Mucosa of rectum (tissue), 2 donors: ENCODE results near the gene GPATCH1.
"Not testable (repeated sequence)": the region's sequence is repeated elsewhere in the genome, so short reads cannot be mapped to it uniquely, and the experiment has no call there.

ENCODE experiments used
- H3K27ac ChIP-seq, 2 donors: one replicate each; pipeline ENCODE4 v1.7.0; 2013; ENCODE audit warnings: inconsistent platforms in 2 of 2, low read depth in 2 of 2, low read length in 2 of 2
- H3K27me3 ChIP-seq, 2 donors: one replicate each; pipeline ENCODE4 v1.7.0; 2013; ENCODE audit warnings: low read length in 2 of 2; ENCODE audit not compliant: control insufficient read depth in 2 of 2, insufficient read depth in 2 of 2
- H3K36me3 ChIP-seq, 2 donors: one replicate each; pipeline ENCODE4 v1.7.0; 2013; ENCODE audit warnings: low read length in 2 of 2; ENCODE audit not compliant: control insufficient read depth in 2 of 2, insufficient read depth in 2 of 2
- H3K4me1 ChIP-seq, 2 donors: one replicate each; pipeline ENCODE4 v1.7.0; 2013; ENCODE audit warnings: low read length in 2 of 2, mild to moderate bottlenecking in 1 of 2; ENCODE audit not compliant: control insufficient read depth in 2 of 2, insufficient read depth in 2 of 2
- H3K4me3 ChIP-seq, 2 donors: one replicate each; pipeline ENCODE4 v1.7.0; 2013; ENCODE audit warnings: low read length in 2 of 2
- H3K9ac ChIP-seq, 2 donors: one replicate each; pipeline ENCODE4 v1.7.0; 2013; ENCODE audit warnings: low read length in 2 of 2, low read depth in 1 of 2, mild to moderate bottlenecking in 1 of 2
- H3K9me3 ChIP-seq, 2 donors: one replicate each; pipeline ENCODE4 v1.7.0; 2013; ENCODE audit warnings: low read length in 2 of 2; ENCODE audit not compliant: control insufficient read depth in 2 of 2
- donor health status: healthy.
- donor health status: Normal muscosa, but diverticular disease.

The GPATCH1 gene

DNA sequence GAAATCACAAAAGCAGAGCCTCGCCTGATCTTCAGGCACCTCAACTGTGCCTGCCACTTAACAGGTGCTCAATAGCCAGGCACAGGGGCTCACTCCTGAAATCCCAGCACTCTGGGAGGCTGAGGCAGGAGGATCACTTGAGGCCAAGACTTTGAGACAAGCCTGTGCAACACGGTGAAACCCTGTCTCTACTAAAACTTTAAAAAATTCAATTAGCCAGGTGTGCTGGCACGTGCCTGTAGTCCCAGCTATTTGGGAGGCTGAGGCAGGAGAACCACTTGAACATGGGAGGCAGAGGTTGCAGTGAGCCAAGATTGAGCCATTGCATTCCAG lies 39.2 kb upstream of the GPATCH1 start:
- Histone ChIP-seq H3K27ac (peak overlapping the region; percentile 88 to 94), H3K9ac (peak overlapping the region; percentile 60 to 70), H3K4me1 (peaks cover 29 to 46% of the 10 kb centered on the region in 2 donors)
- not testable (repeated sequence) for H3K4me3 ChIP-seq, H3K27me3 ChIP-seq, H3K36me3 ChIP-seq, H3K9me3 ChIP-seq

DNA sequence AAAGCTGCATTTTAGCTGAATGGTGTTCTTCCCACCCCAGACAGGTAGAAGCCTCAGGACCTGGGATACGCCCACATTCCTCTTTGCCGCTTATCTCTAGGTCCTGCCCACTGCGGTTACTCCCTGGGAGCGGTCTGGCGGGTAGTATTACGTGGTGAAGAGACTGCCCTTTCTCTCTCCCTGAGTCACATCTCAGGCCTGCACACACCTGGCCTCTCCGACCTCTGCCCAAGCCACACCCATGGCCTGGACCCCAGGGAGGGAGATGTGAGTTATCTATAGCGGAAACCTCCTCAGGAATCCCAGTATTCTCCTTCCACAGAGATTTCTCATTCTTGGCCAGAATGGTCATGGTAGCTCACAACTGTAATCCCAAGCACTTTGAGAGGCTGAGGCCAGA lies 33.6 kb upstream of the GPATCH1 start:
- H3K36me3 ChIP-seq: peaks cover 2 to 4% of the 10 kb centered on the region in 2 donors
- H3K4me1 ChIP-seq: peaks cover 38 to 66% of the 10 kb centered on the region in 2 donors
- H3K27me3 ChIP-seq: no peaks in the 10 kb centered on the region
- H3K27ac ChIP-seq: peak overlapping the region; percentile 80 to 83
- no peaks in the 10 kb centered on the region for H3K9me3 ChIP-seq
- peak overlapping the region in 1 of 2 donors; percentile 53 for H3K9ac ChIP-seq
- no peak overlapping the region for H3K4me3 ChIP-seq

GRCh38 chr19:33048806-33049676 lies 31.9 kb upstream of the GPATCH1 start:
- H3K9ac ChIP-seq: peak overlapping the region; percentile 34 to 41
- H3K27ac ChIP-seq: peak overlapping the region; percentile 80 to 90

DNA sequence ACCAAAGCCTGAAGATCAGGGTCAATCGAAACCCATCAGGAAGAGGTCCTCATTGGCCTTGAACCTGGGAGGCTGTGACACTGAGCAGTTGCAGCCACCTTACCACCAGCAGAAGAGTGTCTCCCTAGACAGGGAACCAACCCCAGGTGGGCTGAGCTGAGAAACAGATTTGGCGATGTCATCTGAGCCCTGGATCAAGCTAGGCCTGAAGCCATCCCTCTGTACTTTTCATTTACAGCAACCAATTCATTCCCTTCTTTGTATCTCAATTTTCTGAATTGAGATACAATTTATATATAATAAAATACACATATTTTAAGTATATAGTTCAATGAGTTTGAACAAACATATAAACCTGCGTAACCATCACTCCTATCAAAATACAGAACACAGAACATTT lies 30.9 kb upstream of the GPATCH1 start:
- no peak overlapping the region for H3K4me3 ChIP-seq
- peak overlapping the region; percentile 80 to 94 for H3K27ac ChIP-seq
- H3K27me3 ChIP-seq: no peaks in the 10 kb centered on the region
- no peaks in the 10 kb centered on the region for H3K9me3 ChIP-seq
- H3K4me1 ChIP-seq: peaks cover 45 to 67% of the 10 kb centered on the region in 2 donors
- H3K36me3 ChIP-seq: peaks cover 2% of the 10 kb centered on the region in 2 donors
- H3K9ac ChIP-seq: peak overlapping the region in 1 of 2 donors; percentile 34

More at GRCh38 chr19:33048806-33049676, 31.9 kb upstream of the GPATCH1 start:
- H3K9me3 ChIP-seq: no peaks in the 10 kb centered on the region
- no peak overlapping the region for H3K4me3 ChIP-seq
- peaks cover 2% of the 10 kb centered on the region in 2 donors for H3K36me3 ChIP-seq
- H3K4me1 ChIP-seq: peaks cover 35 to 61% of the 10 kb centered on the region in 2 donors
- H3K27me3 ChIP-seq: no peaks in the 10 kb centered on the region

DNA sequence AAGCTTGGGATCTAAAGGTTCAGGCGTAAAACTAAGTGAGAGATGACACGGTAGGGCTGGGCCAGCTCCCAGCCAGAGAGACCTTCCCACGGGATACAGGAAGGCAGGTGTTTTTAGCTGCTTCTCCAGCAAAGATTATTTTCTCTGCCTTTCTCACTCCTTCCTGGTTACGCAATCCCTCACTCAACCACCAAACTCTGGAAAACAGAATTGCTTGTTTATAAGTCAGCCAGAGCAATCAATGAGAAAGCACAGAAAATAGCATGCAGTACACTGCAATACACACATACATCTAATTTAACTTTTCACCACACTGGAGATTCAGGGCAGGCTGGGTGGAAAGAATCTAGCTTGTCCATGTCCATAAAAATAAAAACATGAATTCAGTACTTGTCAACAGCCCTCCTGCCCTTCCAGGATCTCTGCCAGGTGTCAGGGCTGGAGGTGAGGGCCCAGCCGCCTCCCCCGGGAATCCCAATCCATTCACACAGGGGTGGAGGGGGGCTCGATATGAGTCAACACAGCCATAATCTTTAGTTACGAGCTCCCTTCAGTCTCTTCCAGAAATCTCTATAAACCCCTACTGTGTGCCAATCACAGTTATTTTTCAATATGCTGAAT lies 28.5 kb upstream of the GPATCH1 start:
- peaks cover 45 to 65% of the 10 kb centered on the region in 2 donors for H3K4me1 ChIP-seq
- peak overlapping the region; percentile 54 to 74 for H3K9ac ChIP-seq
- H3K4me3 ChIP-seq: peak overlapping the region in 1 of 2 donors; percentile 7
- H3K36me3 ChIP-seq: peaks cover 2% of the 10 kb centered on the region in 2 donors
- H3K9me3 ChIP-seq: no peaks in the 10 kb centered on the region
- peak overlapping the region; percentile 90 to 94 for H3K27ac ChIP-seq
- no peaks in the 10 kb centered on the region for H3K27me3 ChIP-seq

GRCh38 chr19:33054623-33055022 lies 26.4 kb upstream of the GPATCH1 start:
- H3K36me3 ChIP-seq: peaks cover 0 to 2% of the 10 kb centered on the region in 2 donors
- no peaks in the 10 kb centered on the region for H3K27me3 ChIP-seq
- H3K27ac ChIP-seq: peak overlapping the region; percentile 91 to 95
- peak overlapping the region in 1 of 2 donors; percentile 41 for H3K4me3 ChIP-seq
- H3K9me3 ChIP-seq: no peaks in the 10 kb centered on the region
- H3K9ac ChIP-seq: peak overlapping the region; percentile 60 to 73
- H3K4me1 ChIP-seq: peaks cover 33 to 49% of the 10 kb centered on the region in 2 donors

DNA sequence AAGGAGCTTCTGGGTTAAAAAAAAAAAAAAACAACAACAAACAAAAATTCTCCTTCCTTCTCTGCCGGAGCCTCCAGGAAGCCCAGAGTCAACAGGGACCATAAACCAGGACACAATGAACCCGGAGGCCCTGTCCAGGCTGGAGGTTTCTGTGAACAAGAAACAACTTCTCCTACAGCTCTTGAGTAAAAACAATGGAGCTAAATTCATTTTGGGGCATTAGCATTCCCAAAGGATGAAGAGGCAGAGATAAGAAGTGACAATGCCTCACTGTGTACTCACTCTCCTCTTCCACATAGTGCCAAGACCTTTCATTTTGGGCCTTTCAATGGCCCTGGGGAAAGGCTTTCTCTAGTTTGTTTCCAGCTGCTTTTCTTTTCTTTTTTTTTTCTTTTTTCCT lies 25.3 kb upstream of the GPATCH1 start:
- H3K36me3 ChIP-seq: peaks cover 0 to 2% of the 10 kb centered on the region in 2 donors
- no peak overlapping the region for H3K4me3 ChIP-seq
- no peaks in the 10 kb centered on the region for H3K27me3 ChIP-seq
- peak overlapping the region; percentile 91 to 95 for H3K27ac ChIP-seq
- H3K4me1 ChIP-seq: peaks cover 28 to 40% of the 10 kb centered on the region in 2 donors
- no peaks in the 10 kb centered on the region for H3K9me3 ChIP-seq
- H3K9ac ChIP-seq: peak overlapping the region in 1 of 2 donors; percentile 73

GRCh38 chr19:33060586-33060985 lies 20.4 kb upstream of the GPATCH1 start:
- Histone ChIP-seq H3K9me3 (no peaks in the 10 kb centered on the region), H3K9ac (no peak overlapping the region), H3K4me1 (peaks cover 6 to 18% of the 10 kb centered on the region in 2 donors), H3K27me3 (no peaks in the 10 kb centered on the region), H3K4me3 (no peak overlapping the region), H3K27ac (no peak overlapping the region), H3K36me3 (no peaks in the 10 kb centered on the region)

- Histone ChIP-seq H3K27ac (peak overlapping the region; percentile 87 to 89), H3K27me3 (no peaks in the 10 kb centered on the region), H3K9ac (peak overlapping the region; percentile 48 to 91), H3K9me3 (no peaks in the 10 kb centered on the region), H3K4me3 (peak overlapping the region; percentile 73 to 76), H3K36me3 (no peaks in the 10 kb centered on the region), H3K4me1 (peaks cover 4 to 15% of the 10 kb centered on the region in 2 donors)
These were observed 18.1 kb upstream of the GPATCH1 start for GRCh38 chr19:33062902-33063301.

DNA sequence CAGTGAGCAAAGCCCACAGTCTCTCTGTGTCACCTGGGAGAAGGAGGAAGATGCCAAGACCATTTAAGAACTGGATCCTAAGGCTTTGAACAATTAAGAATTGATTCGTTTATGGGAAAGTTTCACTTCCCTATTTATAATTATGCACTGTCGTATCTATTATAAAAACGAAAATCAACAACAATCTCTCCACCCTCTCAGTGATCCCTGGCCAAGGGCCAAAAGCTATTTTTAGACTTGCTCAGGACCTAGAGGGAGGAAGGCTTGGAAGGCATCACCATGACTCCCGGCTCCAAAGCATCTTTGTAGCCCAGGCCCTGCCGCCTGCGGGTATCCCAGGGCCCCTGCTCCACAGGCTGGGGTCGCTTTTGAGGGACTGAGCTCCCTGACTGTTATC lies 17.6 kb upstream of the GPATCH1 start:
- Histone ChIP-seq H3K36me3 (no peaks in the 10 kb centered on the region), H3K27ac (peak overlapping the region; percentile 87 to 89), H3K4me1 (peaks cover 4 to 15% of the 10 kb centered on the region in 2 donors), H3K4me3 (peak overlapping the region; percentile 73 to 76), H3K9ac (peak overlapping the region; percentile 48 to 91), H3K27me3 (no peaks in the 10 kb centered on the region), H3K9me3 (no peaks in the 10 kb centered on the region)
